Fibroblast of lung (primary cell): ENCODE data around the gene ATG7.

Source experiments
- EZH2 ChIP-seq: IDR thresholded peaks from 2 replicates; pipeline ENCODE4 v1.5.1; 2012; ENCODE audit warnings: low read length, control low read depth, mild to moderate bottlenecking; ENCODE audit errors: missing control alignments
- TF ChIP-seq, protein P1 (sequence below), 2 donors: IDR thresholded peaks in 1 of 2; conservative IDR thresholded peaks in 1 of 2; 1 replicate in 1 of 2; 2 replicates in 1 of 2; pipeline ENCODE4 v1.5.1; 2011 to 2012; ENCODE audit warnings: low read length in 2 of 2, control low read depth in 1 of 2, inconsistent platforms in 1 of 2, low read depth in 1 of 2, mild to moderate bottlenecking in 1 of 2

DNA sequence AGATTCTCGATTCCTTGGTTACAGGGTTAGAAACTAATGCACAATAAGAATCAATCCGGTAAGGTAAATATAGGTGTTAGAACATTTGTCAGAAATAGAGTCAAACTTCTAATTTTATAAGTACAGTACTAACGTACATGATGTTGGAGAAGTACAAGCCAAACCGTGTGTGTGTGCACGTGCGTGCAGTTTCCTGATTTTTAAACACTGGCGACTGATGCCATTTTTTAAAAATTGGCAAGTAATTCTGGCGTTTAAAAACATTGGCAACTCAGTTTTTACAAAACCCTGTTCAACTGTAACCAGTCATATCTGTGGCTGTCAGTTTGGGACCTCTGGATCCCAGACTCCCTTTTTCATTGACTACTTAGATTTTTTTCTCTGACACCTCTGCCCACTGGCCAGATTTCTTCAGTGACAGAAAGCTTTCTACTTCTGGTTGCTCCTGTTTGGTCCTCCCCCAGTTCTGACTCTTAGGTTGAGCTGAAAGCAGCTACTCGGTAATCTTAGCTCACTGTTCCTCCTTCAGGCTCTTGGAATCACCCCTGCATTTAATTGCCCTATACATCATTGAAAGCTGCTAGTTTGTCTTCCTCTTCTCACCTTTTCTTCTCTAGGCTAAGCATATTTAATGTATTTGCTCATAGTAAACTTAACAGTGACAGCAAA lies 843 bp downstream of the ATG7 start:
- TF ChIP-seq, protein P1, sequence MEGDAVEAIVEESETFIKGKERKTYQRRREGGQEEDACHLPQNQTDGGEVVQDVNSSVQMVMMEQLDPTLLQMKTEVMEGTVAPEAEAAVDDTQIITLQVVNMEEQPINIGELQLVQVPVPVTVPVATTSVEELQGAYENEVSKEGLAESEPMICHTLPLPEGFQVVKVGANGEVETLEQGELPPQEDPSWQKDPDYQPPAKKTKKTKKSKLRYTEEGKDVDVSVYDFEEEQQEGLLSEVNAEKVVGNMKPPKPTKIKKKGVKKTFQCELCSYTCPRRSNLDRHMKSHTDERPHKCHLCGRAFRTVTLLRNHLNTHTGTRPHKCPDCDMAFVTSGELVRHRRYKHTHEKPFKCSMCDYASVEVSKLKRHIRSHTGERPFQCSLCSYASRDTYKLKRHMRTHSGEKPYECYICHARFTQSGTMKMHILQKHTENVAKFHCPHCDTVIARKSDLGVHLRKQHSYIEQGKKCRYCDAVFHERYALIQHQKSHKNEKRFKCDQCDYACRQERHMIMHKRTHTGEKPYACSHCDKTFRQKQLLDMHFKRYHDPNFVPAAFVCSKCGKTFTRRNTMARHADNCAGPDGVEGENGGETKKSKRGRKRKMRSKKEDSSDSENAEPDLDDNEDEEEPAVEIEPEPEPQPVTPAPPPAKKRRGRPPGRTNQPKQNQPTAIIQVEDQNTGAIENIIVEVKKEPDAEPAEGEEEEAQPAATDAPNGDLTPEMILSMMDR (conservative IDR thresholded peaks at IDR 0.05 in 1 of 2, IDR thresholded peaks at IDR 0.05 in 1 of 2; ENCODE audit: low read depth in 1 of 2, low read length in 2 of 2) = no peak
- TF ChIP-seq EZH2 = no peak
